ENCODE results near the gene CAP2. TPM values are rescaled to one million over a fixed set of nuclear protein-coding genes. Genes with fewer than 3 reads are reported as not detected.
"Not testable (repeated sequence)": the region's sequence is repeated elsewhere in the genome, so short reads cannot be mapped to it uniquely, and the experiment has no call there.

The CAP2 gene
- total and polyA plus RNA-seq, 9 donors, result 2.0 to 21.7 (median 5.0) TPM

- no peaks in the 10 kb centered on the region for H3K27me3 ChIP-seq
- DNase-seq, result no peak
- H3K4me3 ChIP-seq, result no peak overlapping the region
- no peaks in the 10 kb centered on the region for H3K4me1 ChIP-seq (ENCODE audit: insufficient read depth)
- TF ChIP-seq POLR2A (IDR thresholded peaks at IDR 0.05), result no peak
- no peak for TF ChIP-seq EP300 (IDR thresholded peaks at IDR 0.05)
- TF ChIP-seq CTCF (IDR thresholded peaks at IDR 0.05), result no peak
- 27 to 41% (median 40%) methylated on average over 2 of the region's 2 CpGs for WGBS, 3 donors
- no peaks in the 10 kb centered on the region for H3K36me3 ChIP-seq
- no peak overlapping the region for H3K27ac ChIP-seq
- intact Hi-C loops (cut with DNase I), result no loop called here
- H3K9me3 ChIP-seq, result no peaks in the 10 kb centered on the region
Measured at GRCh38 chr6:17431581-17431980, 38.2 kb downstream of the CAP2 start.

DNA sequence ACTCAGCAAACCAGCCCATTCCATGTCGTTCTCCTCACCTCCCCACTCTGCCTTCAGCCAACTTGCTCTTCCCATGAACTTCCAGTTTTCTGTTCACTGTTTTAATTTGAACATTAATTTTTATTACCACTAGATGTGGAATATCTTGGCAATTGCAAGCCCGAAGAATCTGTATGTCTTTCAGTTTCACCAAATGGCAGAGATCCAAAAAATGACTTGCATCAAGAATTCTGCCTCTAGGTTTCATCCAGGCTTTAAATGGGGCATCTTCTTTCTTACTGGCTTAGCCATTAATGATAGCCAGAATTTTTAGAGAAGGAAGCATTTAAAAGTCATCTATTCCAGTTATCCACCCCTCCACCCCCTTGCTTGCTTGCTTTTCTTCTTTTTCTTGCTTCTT is 39.0 kb downstream of the CAP2 start:
- Histone ChIP-seq H3K27ac (no peak overlapping the region), H3K27me3 (no peaks in the 10 kb centered on the region), H3K9me3 (no peaks in the 10 kb centered on the region), H3K4me1 (ENCODE audit: insufficient read depth) (no peaks in the 10 kb centered on the region), H3K4me3 (no peak overlapping the region), H3K36me3 (no peaks in the 10 kb centered on the region)
- 43 to 47% (median 43%) methylated on average over 2 of the region's 2 CpGs for WGBS, 3 donors
- no peak for DNase-seq
- intact Hi-C loops (cut with DNase I), result no loop called here
- TF ChIP-seq CTCF (IDR thresholded peaks at IDR 0.05) (no peak), POLR2A (IDR thresholded peaks at IDR 0.05) (no peak), EP300 (IDR thresholded peaks at IDR 0.05) (no peak)

DNA sequence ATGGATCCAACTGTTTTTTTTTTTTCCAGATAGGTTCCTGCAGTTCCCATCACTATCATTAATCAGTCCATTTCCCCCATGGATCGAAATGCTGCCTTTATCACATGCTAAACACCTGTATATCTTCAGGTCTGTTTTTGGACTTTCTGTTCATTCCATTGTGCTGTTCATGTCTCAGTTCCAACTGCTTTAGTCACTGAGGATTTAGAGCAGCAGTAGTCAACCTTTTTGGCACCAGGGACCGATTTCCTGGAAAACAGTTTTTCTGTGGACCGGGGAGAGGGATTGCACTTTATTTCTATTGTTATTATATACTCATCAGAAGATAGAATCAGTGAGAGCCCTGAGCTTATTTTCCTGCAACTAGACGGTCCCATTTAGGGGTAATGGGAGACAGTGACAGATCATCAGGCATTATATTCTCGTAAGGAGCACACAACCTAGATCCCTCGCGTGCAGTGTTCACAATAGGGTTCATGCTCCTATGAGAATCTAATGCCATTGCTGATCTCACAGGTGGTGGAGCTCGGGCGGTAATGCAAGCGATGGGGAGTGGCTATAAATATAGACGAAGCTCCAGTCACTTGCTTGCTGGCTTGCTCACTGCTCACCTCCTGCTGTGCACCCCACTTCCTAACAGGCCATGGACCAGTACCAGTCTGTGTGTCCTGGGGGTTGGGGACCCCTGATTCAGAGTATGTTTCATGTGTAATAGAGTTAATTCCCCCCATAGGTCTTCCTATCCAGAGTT is 46.0 kb downstream of the CAP2 start:
- Histone ChIP-seq H3K4me3 (no peak overlapping the region), H3K27me3 (no peaks in the 10 kb centered on the region), H3K36me3 (no peaks in the 10 kb centered on the region), H3K9me3 (no peaks in the 10 kb centered on the region), H3K4me1 (ENCODE audit: insufficient read depth) (no peaks in the 10 kb centered on the region), H3K27ac (no peak overlapping the region)
- WGBS, 3 donors, result 59 to 69% (median 65%) methylated on average over 11 of the region's 11 CpGs
- DNase-seq, result no peak
- TF ChIP-seq CTCF (IDR thresholded peaks at IDR 0.05) (no peak), POLR2A (IDR thresholded peaks at IDR 0.05) (no peak), EP300 (IDR thresholded peaks at IDR 0.05) (no peak)
- intact Hi-C loops (cut with DNase I), result no loop called here

DNA sequence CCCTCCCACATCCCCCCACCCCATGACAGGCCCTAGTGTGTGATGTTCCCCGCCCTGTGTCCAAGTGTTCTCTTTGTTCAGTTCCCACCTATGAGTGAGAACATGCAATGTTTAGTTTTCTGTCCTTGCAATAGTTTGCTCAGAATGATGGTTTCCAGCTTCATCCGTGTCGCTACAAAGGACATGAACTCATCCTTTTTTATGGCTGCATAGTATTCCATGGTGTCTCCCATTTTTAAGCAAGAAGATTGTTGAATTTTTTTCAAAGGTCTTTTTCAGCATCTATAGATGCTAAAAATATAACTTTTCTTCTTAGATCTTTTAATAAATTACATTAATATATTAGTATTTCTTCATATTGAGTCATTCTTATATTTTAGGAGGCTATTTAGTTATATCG is 47.4 kb downstream of the CAP2 start:
- WGBS, 3 donors, result 89 to 97% (median 92%) methylated on average over 4 of the region's 4 CpGs

GRCh38 chr6:17442196-17442595 is 48.8 kb downstream of the CAP2 start:
- TF ChIP-seq CTCF (IDR thresholded peaks at IDR 0.05) (no peak), EP300 (IDR thresholded peaks at IDR 0.05) (no peak), POLR2A (IDR thresholded peaks at IDR 0.05) (no peak)
- no peak for DNase-seq
- Histone ChIP-seq H3K36me3 (no peaks in the 10 kb centered on the region), H3K9me3 (no peaks in the 10 kb centered on the region), H3K27me3 (no peaks in the 10 kb centered on the region), H3K27ac (no peak overlapping the region), H3K4me3 (no peak overlapping the region), H3K4me1 (ENCODE audit: insufficient read depth) (no peaks in the 10 kb centered on the region)
- WGBS, 3 donors, result 73 to 83% (median 79%) methylated on average over 4 of the region's 4 CpGs
- intact Hi-C loops (cut with DNase I), result no loop called here

More for the DNA sequence above, 47.4 kb downstream of the CAP2 start:
- H3K9me3 ChIP-seq; H3K4me3 ChIP-seq; intact Hi-C loops (cut with DNase I); H3K27ac ChIP-seq; H3K36me3 ChIP-seq; DNase-seq; H3K4me1 ChIP-seq (ENCODE audit: insufficient read depth); H3K27me3 ChIP-seq: not testable (repeated sequence)
